ENCODE results near the gene KAZN.

The KAZN gene

GRCh38 chr1:14742181-14742980 lies 143.9 kb downstream of the KAZN start:
- DNase-seq (ENCODE audit: low read depth): no peak

GRCh38 chr1:14743368-14743767 lies 144.9 kb downstream of the KAZN start:
- DNase-seq (ENCODE audit: low read depth): no peak

- DNase-seq (ENCODE audit: low read depth): no peak
Observed at GRCh38 chr1:14745001-14745720, 146.7 kb downstream of the KAZN start.

GRCh38 chr1:14745789-14746188 lies 147.3 kb downstream of the KAZN start:
- DNase-seq (ENCODE audit: low read depth): no peak

GRCh38 chr1:14746393-14746792 lies 147.9 kb downstream of the KAZN start:
- DNase-seq (ENCODE audit: low read depth): no peak

GRCh38 chr1:14748151-14748550 lies 149.7 kb downstream of the KAZN start:
- no peak for DNase-seq (ENCODE audit: low read depth)

GRCh38 chr1:14748977-14749376 lies 150.5 kb downstream of the KAZN start:
- DNase-seq (ENCODE audit: low read depth): no peak

- no peak for DNase-seq (ENCODE audit: low read depth)
Observed at GRCh38 chr1:14750490-14750889, 152.0 kb downstream of the KAZN start.

- DNase-seq (ENCODE audit: low read depth): no peak
Observed at GRCh38 chr1:14755518-14756252, 157.2 kb downstream of the KAZN start.

- no peak for DNase-seq (ENCODE audit: low read depth)
Observed at GRCh38 chr1:14756589-14757285, 158.3 kb downstream of the KAZN start.

- no peak for DNase-seq (ENCODE audit: low read depth)
Observed at GRCh38 chr1:14757286-14757625, 158.8 kb downstream of the KAZN start.

GRCh38 chr1:14759042-14759818 lies 160.7 kb downstream of the KAZN start:
- DNase-seq (ENCODE audit: low read depth): no peak

GRCh38 chr1:14759843-14760242 lies 161.4 kb downstream of the KAZN start:
- no peak for DNase-seq (ENCODE audit: low read depth)

- DNase-seq (ENCODE audit: low read depth): no peak
Observed at GRCh38 chr1:14760780-14761179, 162.3 kb downstream of the KAZN start.

GRCh38 chr1:14761291-14762153 lies 163.0 kb downstream of the KAZN start:
- no peak for DNase-seq (ENCODE audit: low read depth)

GRCh38 chr1:14763977-14764376 lies 165.5 kb downstream of the KAZN start:
- no peak for DNase-seq (ENCODE audit: low read depth)

GRCh38 chr1:14765773-14766172 lies 167.3 kb downstream of the KAZN start:
- DNase-seq (ENCODE audit: low read depth): no peak

GRCh38 chr1:14767075-14767474 lies 168.6 kb downstream of the KAZN start:
- no peak for DNase-seq (ENCODE audit: low read depth)

GRCh38 chr1:14768582-14769304 lies 170.3 kb downstream of the KAZN start:
- no peak for DNase-seq (ENCODE audit: low read depth)
